Measurements from ENCODE around the gene HSD17B2.
"Not testable (repeated sequence)": the region's sequence is repeated elsewhere in the genome, so short reads cannot be mapped to it uniquely, and the experiment has no call there.

HSD17B2 gene, protein sequence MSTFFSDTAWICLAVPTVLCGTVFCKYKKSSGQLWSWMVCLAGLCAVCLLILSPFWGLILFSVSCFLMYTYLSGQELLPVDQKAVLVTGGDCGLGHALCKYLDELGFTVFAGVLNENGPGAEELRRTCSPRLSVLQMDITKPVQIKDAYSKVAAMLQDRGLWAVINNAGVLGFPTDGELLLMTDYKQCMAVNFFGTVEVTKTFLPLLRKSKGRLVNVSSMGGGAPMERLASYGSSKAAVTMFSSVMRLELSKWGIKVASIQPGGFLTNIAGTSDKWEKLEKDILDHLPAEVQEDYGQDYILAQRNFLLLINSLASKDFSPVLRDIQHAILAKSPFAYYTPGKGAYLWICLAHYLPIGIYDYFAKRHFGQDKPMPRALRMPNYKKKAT
- 0 to 4.5 (median 0) reads per million in 17 experiments for total RNA-seq

DNA sequence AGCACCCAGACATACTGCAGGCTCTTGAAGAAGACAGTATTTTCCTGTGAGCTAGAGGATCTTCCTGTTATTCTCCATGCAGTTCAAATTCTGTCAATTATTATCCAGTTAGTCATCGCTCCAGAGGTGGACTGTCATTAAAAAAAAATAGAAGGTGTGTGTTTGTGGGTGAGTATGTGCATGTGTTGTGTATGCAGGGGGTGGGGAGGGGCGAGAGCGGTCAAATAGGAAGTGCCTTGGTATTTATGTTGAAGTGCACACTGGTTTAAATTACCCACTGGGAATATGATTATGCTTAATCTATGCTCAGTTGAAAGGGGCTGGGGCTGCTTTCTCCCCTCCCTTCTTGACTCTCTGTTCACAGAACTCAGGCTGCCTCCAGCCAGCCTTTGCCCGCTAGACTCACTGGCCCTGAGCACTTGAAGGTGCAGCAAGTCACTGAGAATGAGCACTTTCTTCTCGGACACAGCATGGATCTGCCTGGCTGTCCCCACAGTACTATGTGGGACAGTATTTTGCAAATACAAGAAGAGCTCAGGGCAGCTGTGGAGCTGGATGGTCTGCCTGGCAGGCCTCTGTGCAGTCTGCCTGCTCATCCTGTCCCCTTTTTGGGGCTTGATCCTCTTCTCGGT is at the start of gene HSD17B2:
Gene HSD17B2 (plus strand): TSS at position 273 of the 632 bp plus-strand sequence. CDS start 172 bp downstream, at position 445.
- no peak for DNase-seq

DNA sequence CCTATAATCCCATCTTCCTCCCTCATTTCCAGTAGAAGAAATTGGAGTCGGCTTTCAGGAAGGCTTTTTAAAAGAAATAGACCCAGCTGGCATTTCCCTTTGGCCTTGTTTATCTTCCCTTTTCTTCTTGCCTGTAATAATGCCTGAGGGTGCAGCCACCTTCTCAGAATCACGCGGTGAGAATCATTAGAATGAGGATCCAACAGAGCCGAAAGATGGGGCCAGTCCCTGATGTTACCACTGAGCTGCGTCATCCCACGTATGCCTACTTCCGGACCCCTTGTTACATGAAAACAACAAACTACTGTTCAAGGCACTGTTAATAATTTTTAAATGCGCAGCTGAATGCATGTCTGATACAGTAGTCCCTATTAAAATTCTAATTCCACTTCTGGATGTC is 47.9 kb upstream of the HSD17B2 start:
- no peak for DNase-seq

DNA sequence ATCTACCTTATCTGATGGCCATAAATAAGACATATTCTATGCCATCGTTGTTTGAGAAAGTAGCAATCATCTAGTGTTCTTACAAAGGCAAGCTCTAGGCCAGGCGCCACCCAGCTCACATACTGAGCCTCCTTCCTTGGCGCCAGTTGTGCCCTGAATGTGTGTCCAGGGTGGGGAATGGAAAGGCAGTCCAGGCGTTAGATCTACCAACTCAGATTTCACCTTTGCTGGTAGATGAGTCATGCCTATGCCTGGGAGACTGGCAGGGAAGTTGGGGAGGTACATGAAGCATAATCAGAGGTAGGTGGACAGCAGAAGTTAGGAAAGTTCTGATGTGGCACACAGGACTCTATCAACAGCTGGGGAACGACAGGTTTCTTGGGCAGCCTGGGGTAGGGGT is 47.3 kb upstream of the HSD17B2 start:
- no peak for DNase-seq

DNA sequence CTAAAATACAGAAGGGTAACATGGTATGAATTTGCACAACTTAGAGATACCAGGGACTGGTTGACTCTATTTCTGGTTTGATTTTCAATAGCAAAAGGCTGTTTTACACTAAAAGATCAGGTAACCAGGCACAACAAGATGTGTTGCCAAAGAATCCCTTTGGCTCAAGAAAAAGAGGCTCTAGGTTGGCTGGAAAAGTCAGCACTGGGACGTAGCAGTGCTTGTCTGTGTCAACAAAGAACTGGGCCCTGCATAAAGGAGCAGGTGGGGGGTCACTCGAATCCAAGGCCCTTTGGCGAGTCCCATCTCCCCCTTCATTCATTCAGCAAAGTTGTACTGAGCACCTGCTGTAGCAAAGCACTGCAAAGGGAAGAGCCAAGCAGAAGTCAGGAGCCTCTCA is 42.2 kb upstream of the HSD17B2 start:
- no peak for DNase-seq

DNA sequence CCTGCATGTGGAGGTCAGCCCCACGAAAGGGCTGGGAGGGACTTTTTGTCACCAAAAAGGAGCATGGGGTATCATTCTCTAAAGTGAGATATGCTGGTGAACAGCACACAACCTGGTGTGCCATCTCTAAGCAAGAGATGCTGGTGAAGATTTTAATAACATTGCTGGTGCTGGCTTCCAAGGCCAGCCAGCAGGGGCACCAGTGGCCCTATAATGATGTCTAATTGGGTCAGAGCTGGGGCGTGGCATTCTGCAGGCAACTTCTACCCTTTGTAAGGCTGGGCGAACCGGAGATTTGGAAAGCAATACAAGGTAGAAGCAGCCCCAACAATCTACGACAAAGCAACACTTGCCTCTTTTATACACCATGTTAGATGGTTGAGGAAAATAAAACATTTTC is 40.6 kb upstream of the HSD17B2 start:
- no peak for DNase-seq

DNA sequence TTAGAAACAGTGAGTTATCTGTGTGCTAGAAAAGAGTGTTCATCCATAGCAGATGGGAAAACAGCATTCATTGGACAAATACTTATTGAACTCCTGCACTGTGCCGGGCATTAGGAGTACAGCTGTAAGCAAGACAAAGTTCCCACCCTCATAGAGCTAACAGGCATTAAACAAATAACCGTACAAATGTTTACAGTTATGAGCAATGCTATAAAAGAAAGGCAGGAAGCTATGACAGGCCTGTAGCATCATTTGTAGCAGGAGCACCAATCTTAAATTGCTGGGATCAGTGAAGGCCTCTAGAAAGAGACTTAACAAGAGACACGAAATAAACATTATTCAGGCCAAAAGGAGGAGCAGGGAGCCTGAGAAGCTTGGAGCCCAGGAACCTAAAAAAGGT is 39.4 kb upstream of the HSD17B2 start:
- no peak for DNase-seq

DNA sequence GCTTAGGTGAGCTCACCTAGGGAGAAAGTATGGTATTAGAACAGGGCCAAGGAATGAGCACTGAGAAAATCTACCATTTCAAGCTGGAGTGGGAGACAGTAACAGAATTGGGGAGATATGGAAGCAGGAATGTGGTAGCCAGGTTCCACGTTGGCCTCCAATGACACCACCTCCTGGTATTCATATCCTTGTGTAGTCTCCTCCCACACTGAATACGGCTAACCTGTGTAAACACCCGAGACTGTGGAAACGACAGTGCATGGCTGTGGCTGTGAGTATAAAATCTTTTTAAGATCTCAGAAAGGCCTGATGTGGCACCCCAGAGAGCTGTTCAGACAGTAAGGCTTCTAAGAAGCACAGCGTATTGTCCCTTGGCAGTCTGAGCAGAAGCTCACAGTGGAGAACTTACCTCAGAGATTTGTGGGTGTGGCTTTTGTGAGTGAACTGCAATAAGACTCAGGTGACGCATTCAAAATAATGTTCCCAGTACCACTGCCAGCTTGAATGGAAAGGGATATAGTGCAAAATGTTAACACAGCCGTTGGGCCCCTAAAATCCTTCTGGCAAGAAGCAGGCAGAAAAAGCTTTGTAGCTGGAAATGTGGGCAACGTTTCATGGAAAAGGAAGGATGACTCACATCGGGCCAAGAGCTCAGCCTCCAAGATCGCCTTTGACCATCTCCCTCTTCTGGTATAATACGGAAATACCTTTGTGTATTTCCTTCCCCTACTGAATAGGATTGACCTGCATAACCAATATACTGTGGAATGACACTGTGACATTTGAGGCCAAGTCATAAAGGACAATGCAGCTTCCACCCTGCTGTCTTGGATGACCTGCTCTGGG is 38.2 kb upstream of the HSD17B2 start:
- peak in 3 of 4 experiments; percentile 10 to 24 (median 18) for DNase-seq

DNA sequence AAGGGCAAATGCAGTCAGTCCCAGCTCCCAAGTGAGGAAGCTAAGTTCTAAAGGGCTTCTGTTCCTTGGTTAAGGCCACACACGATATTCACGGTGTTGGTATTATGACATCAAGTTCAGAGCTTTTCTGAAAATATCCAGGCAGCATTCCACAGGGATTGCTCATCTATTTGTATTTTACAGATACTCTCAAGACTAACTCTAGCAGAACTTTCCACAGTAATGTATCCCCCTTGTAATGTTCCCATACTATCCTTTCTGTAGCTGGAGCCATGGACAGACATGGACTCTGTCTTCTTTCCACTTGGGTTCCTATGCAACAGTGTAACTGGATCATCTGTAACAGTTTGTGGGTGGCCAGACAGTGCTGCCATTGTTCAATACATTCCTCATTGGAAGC is 37.3 kb upstream of the HSD17B2 start:
- no peak for DNase-seq

DNA sequence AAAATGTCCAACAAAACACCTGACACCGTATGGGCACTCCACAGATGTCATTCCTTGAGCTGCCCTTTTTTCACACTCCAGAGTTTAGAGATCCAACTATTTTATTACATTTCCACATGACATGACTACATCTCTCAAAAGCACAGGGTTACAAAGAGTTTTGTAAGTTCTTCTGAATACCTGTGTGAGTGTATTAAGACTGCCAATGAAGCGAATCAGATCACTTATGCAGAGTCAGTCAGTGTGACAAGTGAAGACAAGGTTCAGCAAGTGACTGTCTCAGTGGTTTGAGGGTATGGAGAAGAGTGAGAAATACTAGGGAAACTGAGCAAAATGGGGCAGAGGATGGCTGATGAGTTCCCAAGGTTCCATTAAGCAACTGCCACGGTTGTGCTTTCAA is 32.2 kb upstream of the HSD17B2 start:
- DNase-seq, result no peak

DNA sequence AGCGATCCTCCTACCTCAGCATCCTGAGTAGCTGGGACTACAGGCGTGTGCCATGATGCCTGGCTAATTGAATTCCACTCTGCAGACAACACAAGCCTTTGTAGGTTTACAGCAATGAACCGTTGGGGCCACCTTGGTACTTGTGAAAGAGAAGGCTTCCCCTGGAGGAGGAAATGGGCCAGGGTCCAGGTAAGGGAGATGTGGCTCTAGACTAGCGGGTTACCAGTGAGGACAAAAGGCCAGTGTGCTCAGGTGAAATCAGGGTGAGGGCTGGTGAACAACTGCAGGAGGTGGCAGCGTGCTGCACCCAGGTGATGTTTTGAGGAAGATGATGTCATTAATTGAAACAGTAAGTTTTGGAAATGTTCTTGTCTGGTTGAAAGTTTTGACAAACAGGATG is 30.5 kb upstream of the HSD17B2 start:
- no peak for DNase-seq

DNA sequence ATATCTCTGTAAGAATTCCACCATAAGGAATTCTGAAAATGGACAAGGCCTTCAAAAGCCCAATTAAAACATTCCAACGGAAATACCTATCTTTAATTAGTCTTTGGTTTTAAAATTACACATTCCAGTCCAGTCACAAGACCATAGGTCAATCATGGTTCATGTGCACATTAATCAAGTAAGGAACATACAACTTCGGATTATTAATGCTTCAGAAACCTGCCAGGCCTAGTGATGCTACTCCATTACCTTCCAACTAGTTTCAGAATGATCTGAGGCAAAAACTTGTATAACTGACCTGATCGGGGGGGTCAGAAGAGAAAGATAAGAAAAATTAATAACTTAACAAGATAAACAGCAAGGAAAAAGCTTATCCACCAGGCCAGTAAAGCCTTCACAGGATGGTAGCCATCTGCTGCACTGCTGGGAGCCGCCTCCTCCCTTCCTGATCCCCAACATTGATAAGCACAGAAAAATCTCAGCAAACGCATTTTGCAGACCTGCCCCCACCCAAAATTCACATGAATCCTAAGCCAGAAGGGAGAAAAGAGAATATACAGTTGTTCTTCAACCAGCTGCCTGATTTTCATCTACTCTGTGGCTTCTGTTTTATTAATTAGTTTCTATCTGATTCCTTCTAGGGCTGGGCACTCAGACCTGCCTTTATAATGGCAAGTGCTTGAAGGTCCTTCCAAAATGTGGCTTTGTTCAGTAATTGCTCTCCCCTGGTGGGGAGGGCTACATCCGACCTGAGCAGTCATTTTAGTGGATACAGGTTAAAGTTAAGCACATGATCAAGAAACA is 29.8 kb upstream of the HSD17B2 start:
- DNase-seq, result no peak

DNA sequence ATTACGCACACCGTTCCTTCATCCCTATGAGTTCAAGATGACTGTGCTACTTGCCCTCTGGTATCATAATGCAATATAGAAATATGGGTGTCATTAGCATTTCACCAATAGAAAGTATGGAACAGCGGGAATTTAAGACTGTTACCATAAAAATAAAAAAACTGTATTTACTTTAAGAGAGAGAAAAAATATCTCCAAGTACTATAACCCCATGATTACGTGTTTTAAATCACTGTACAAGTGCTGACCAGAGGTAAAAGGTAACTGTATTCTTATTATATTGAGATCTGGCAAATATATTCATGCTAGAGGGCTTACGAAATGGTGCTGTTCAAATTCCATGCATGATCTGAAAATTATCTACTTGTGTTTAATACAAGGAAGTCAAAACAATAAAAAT is 29.0 kb upstream of the HSD17B2 start:
- no peak for DNase-seq

DNA sequence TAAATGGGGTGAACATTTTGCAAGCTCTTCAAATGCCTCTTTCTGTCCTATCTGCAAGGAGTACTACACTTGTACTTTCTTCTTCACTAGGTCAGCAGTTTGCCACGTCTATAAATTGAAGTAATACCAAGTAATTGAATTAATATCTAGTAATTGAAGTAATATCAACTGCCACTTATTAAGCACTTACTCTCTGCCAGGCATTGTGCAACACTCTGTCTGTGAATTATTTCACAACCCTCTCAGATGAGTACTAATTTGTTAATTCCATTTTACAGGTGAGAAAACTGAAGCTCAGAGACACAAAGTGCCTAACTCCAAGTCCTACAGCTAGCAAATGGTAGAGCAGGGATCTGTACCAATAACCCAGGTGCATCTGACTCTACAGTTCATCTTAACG is 27.9 kb upstream of the HSD17B2 start:
- DNase-seq, result no peak

DNA sequence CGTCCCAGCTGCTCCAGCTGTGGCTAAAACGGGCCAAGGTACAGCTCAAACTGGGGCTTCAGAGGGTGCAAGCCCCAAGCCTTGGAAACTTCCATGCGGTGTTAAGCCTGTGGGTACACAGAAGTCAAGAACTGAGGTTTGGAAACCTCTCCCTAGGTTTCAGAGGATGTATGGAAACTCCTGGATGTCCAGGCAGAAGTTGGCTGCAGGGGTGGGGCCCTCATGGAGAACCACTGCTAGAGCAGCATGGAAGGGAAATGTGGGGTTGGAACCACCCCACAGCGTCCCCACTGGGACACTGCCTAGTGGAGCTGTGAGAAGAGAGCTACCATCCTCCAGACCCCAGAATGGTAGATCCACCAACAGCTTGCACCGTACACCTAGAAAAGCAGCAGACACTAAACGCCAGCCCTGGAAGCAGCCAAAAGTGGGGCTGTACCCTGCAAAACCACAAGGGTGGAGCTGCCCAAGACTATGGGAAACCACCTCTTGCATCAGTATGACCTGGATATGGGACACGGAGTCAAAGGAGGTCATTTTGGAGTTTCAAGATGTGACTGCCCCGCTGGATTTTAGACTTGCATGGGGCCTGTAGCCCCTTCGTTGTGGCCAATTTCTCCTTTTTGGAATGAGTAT is 26.0 kb upstream of the HSD17B2 start:
- no peak for DNase-seq

DNA sequence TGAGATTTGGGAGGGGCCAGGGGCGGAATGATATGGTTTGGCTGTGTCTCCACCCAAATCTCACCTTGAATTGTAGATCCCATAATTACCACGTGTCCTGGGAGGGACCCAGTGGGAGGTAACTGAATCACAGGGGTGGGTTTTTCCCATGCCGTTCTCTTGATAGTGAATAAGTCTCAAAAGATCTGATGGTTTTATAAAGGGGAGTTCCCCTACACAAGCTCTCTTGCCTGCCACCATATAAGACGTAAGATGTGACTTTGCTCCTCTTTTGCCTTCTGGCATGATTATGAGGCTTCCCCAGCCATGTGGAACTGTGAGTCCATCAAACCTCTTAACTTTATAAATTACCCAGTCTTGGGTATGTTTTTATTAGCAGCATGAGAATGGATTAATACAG is 25.3 kb upstream of the HSD17B2 start:
- DNase-seq, result not testable (repeated sequence)

DNA sequence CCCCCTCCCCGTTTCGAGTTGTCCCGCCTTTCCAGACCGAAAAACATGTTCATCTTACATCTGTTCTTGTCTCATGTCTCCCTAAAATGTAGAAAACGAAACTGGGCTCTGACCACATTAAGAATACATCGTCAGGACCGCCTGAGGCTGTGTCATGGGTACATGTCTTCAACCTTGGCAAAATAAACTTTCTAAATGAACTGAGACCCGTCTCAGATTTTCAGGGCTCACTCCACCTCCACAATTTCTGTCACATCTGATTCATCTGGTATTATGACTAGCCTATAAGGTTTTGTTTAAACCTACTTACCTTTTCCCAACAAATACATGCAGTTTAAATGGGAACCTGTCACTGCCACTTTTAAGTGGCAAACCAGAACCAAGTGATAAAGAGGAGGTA is 24.4 kb upstream of the HSD17B2 start:
- no peak for DNase-seq

DNA sequence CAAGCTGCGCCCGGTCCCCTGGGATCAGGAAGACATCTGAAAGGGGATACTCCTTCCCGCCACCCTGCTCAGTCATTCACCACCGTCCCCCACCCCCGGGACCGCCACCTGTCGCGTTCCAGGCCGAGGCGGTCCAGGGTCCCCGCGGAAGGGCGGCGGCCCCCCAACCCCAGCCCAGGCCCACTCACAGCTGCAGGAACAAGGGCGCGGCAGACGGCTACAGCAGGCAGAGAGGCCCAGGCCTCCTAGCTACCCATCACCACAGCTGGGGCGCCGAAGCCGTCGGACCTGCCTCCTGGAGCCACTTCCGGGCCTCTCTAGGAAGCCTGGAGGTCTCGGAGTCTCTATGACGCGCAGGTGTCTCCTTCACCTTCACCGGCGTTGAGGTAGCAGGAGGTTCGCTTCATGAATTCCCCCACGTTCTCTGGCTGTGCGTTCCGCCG is 23.8 kb upstream of the HSD17B2 start, which contains the start of gene SDR42E1:
Gene SDR42E1 (minus strand): TSS at position 272 of the 443 bp plus-strand sequence. CDS start 10,612 bp downstream, outside the sequence.
- no peak for DNase-seq

DNA sequence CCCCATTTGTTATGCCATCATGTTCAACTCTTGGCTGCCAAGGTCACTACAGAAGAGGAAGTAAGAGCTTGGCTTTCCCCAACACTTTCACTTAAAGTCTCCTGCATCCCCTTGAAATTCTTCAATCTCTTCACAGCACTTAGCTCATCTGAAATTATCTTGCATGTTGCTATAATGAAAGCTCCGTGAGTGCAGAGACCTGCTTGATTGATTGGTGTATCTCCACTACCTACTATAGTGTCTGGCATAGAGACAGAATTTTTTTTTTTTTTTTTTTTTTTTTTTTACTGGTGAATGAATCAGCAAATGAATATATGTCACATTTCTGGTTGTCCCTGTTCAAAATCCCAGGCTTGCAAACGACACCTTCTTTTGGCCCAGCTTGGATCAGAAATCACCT is 21.9 kb upstream of the HSD17B2 start:
- DNase-seq, result peak in 2 of 4 experiments; percentile 10 to 15

DNA sequence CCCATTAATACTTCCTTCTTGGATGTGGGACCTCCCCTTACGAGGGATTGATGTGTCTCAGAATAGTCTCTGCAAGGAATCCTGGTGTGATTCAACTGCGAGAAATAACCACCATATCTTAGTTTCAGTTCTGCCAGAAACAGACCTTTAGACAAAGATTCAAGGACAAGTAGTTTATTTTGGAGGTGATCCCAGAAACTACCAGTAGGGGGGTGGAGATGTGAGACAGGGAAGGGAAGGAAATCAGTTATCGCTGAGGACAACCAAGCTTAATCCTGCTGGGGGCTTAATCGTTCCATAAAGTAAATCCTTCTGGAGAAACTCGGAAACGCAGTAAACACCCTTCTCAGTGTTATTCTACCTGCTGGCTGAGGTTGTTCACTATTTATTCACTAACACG is 18.8 kb upstream of the HSD17B2 start:
- peak in 3 of 4 experiments; percentile 23 to 27 (median 23) for DNase-seq

DNA sequence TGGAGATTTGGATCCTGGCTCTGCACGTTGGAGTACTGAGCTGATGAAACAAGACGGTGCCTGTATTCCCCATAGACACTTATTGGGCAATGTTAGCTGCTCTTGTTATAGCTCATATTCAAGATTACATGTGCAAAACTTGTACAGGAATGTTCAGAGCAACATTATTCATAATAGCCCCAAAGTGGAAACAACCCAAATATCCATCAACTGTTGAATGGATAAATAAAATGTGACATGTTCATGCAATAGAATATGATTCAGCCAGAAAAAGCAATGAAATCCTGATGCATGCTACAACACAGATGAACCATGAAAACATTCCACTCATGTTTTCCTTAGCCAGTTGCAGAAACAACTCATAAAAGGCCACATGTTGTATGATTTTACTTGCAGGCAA is 18.1 kb upstream of the HSD17B2 start:
- DNase-seq, result no peak

DNA sequence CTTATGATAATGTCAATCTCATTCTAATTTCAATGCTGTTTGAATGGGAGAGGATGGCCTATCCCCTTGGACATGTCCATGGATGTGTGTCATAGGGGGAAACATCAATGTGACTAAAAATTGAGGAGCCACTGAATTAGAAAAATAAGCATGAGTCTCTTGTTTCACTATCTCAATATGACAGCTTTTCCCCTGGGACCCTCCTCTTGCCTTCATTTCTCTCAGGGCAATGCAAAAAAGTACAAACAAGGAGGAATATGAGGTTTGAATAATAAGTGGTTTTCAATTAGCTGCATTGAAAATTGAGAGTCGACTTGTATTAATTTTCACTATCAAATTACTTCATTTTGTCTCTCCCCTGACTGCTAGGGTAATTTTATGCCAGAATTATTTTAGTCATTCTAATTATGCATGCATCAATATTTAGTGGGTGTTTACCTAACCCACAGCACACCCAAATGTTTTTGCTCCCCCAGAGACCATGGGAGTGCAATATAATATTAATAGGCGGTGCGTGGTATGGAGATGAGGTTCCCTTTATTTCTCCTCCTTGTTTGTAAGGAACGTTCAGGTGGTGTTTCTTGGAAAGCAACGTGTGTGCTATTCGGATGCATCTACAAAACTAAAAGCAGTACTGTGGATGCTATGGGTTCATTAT is 17.0 kb upstream of the HSD17B2 start:
- DNase-seq, result no peak

All from suppressor macrophage (primary cell).